IMR-90 (cell line): ENCODE results near the gene ZNF507. TPM values are rescaled to one million over a fixed set of nuclear protein-coding genes. Genes with fewer than 3 reads are reported as not detected.

Experiments
- ATAC-seq: fragments of 200-7000 bp; cut with Tn5 transposase; 2 replicates; pipeline ENCODE4 v1.9.1; 2020; ENCODE audit warnings: low read depth, mild to moderate bottlenecking, moderate library complexity
- BruUV-seq: library from RNA; stranded (reverse); fragments of 400-500 nt; replicated peaks from 2 replicates; lab custom pipeline; 2021; lab: Mats Ljungman, UMichigan
- CTCF ChIA-PET: fragments of 300-600 bp; formaldehyde crosslinking; extraction: SDS; loops from one replicate; lab custom pipeline; 2021; ENCODE audit warnings: antibody characterized with exemption; lab: Yijun Ruan, JAX
- POLR2A ChIA-PET: fragments of 300-600 bp; sonication (Branson Sonifier 250); formaldehyde crosslinking; loops from one replicate; lab custom pipeline; 2022; ENCODE audit warnings: antibody characterized with exemption; ENCODE audit not compliant: unreplicated experiment; lab: Charles Lee
- DNase-seq: peaks from one replicate; pipeline ENCODE4 v3.0.0; 2013
- H2AFZ ChIP-seq: replicated peaks from 2 replicates; pipeline ENCODE3; 2013; ENCODE audit warnings: low read length, mild to moderate bottlenecking; ENCODE audit not compliant: poor library complexity
- H2AK5ac ChIP-seq: 2 replicates; pipeline ENCODE4 v1.6.1; 2013; ENCODE audit warnings: low read depth, low read length, inconsistent platforms
- H2AK9ac ChIP-seq: replicated peaks from 2 replicates; pipeline ENCODE3; 2013; ENCODE audit warnings: mild to moderate bottlenecking, low read depth, low read length, moderate library complexity; ENCODE audit not compliant: poor library complexity
- H2BK120ac ChIP-seq: 2 replicates; pipeline ENCODE4 v1.6.1; 2013; ENCODE audit warnings: low read depth, low read length, inconsistent platforms
- H2BK15ac ChIP-seq: 3 replicates; pipeline ENCODE4 v1.6.1; 2013; ENCODE audit warnings: low read depth, low read length, inconsistent platforms
- H2BK20ac ChIP-seq: 2 replicates; pipeline ENCODE4 v1.6.1; 2013; ENCODE audit warnings: low read depth, mild to moderate bottlenecking, inconsistent platforms, low read length, moderate library complexity
- H2BK5ac ChIP-seq: 2 replicates; pipeline ENCODE4 v1.6.1; 2013; ENCODE audit warnings: mild to moderate bottlenecking, low read depth, low read length, inconsistent platforms; ENCODE audit not compliant: poor library complexity, severe bottlenecking
- H3K14ac ChIP-seq: replicated peaks from 2 replicates; pipeline ENCODE4 v1.6.1; 2013; ENCODE audit warnings: low read depth, low read length, inconsistent platforms
- H3K18ac ChIP-seq: 2 replicates; pipeline ENCODE4 v1.6.1; 2013; ENCODE audit warnings: low read depth, low read length, control low read depth
- H3K23ac ChIP-seq: 2 replicates; pipeline ENCODE4 v1.6.1; 2013; ENCODE audit warnings: low read depth, low read length, inconsistent platforms
- H3K27ac ChIP-seq: 2 replicates; pipeline ENCODE4 v1.5.1; 2013; ENCODE audit warnings: mild to moderate bottlenecking, control low read depth, low read length; ENCODE audit not compliant: insufficient read depth
- H3K27me3 ChIP-seq: 2 replicates; pipeline ENCODE4 v1.6.1; 2013; ENCODE audit warnings: low read length; ENCODE audit not compliant: control insufficient read depth, insufficient read depth
- H3K36me3 ChIP-seq: 2 replicates; pipeline ENCODE4 v1.6.1; 2013; ENCODE audit warnings: low read length, mixed read lengths; ENCODE audit not compliant: control insufficient read depth, insufficient read depth
- H3K4ac ChIP-seq: 2 replicates; pipeline ENCODE4 v1.6.1; 2013; ENCODE audit warnings: low read depth, low read length, inconsistent platforms
- H3K4me1 ChIP-seq: 2 replicates; pipeline ENCODE4 v1.6.1; 2013; ENCODE audit warnings: low read length, mixed read lengths; ENCODE audit not compliant: control insufficient read depth, insufficient read depth
- H3K4me2 ChIP-seq: 2 replicates; pipeline ENCODE4 v1.6.1; 2013; ENCODE audit warnings: low read depth, mild to moderate bottlenecking, control low read depth, low read length, moderate library complexity
- H3K4me3 ChIP-seq: 2 replicates; pipeline ENCODE4 v1.5.1; 2013; ENCODE audit warnings: low read depth, mild to moderate bottlenecking, control low read depth, low read length, moderate library complexity; ENCODE audit not compliant: insufficient read depth
- H3K56ac ChIP-seq: 2 replicates; pipeline ENCODE4 v1.6.1; 2013; ENCODE audit warnings: low read length, inconsistent platforms; ENCODE audit not compliant: insufficient read depth; ENCODE audit errors: extremely low read depth
- H3K79me1 ChIP-seq, 2 experiments: 2 replicates each; pipeline ENCODE4 v1.6.1; 2013; ENCODE audit warnings: low read length in 2 of 2, inconsistent platforms in 1 of 2, low read depth in 1 of 2
- H3K9ac ChIP-seq: 2 replicates; pipeline ENCODE4 v1.6.1; 2013; ENCODE audit warnings: low read depth, low read length, control low read depth
- H3K9me1 ChIP-seq: 2 replicates; pipeline ENCODE4 v1.6.1; 2013; ENCODE audit warnings: low read length, inconsistent platforms; ENCODE audit not compliant: insufficient read depth
- H3K9me3 ChIP-seq: 2 replicates; pipeline ENCODE4 v1.6.1; 2013; ENCODE audit warnings: low read length; ENCODE audit not compliant: control insufficient read depth, insufficient read depth
- H4K20me1 ChIP-seq: 2 replicates; pipeline ENCODE4 v1.6.1; 2013; ENCODE audit warnings: low read length, inconsistent platforms; ENCODE audit not compliant: insufficient read depth
- H4K5ac ChIP-seq: 2 replicates; pipeline ENCODE4 v1.6.1; 2013; ENCODE audit warnings: mild to moderate bottlenecking, low read depth, low read length, control low read depth
- H4K8ac ChIP-seq, 2 experiments: 2 replicates each; pipeline ENCODE4 v1.6.1; 2013; ENCODE audit warnings: low read depth in 2 of 2, low read length in 2 of 2, control low read depth in 1 of 2, inconsistent platforms in 1 of 2
- H4K91ac ChIP-seq: 2 replicates; pipeline ENCODE4 v1.6.1; 2013; ENCODE audit warnings: low read depth, low read length, inconsistent platforms; ENCODE audit not compliant: insufficient read depth
- RAD21 ChIP-seq: IDR thresholded peaks from 2 replicates; pipeline ENCODE4 v1.6.1; 2012; ENCODE audit warnings: low read length, improper control_type of control experiment
- WGBS, 2 experiments: methylation state at CpG; one replicate each; pipeline versions ENCODE4 v1.1.5 to v1.1.7; 2013; ENCODE audit warnings: missing lambda C conversion rate in 2 of 2; ENCODE audit not compliant: insufficient read length in 1 of 2; ENCODE audit errors: extremely low coverage in 2 of 2; 5-methylcytosine and 5-hydroxymethylcytosine counted together
- dilution Hi-C: fragments of 300-500 bp; cut with HindIII; formaldehyde crosslinking; loops from one replicate; pipeline ENCODE4 v1.14.3; 2018; ENCODE audit warnings: low sequenced_read_pairs; ENCODE audit not compliant: unreplicated experiment
- in situ Hi-C: fragments of 300-500 bp; cut with MboI; formaldehyde crosslinking; loops from 3 replicates; pipeline ENCODE4 v1.14.3; 2019; ENCODE audit warnings: low sequenced_read_pairs, inconsistent platforms, mixed read lengths
- intact Hi-C: fragments of 100-400 bp; cut with micrococcal nuclease; formaldehyde crosslinking; loops from 2 replicates; pipeline ENCODE4 v1.10.0; 2022
- polyA plus RNA-seq, 3 experiments: library from polyadenylated mRNA; depleted of rRNA; stranded (reverse); fragments of >200 nt; gene quantifications; 2 replicates each; pipeline ENCODE4 v1.2.3, GENCODE V29; 2012; ENCODE audit warnings: low replicate concordance in 1 of 3
- total RNA-seq: library from RNA; depleted of rRNA; stranded (reverse); fragments of >200 nt; gene quantifications from 2 replicates; pipeline ENCODE4 v1.2.3, GENCODE V29; 2012

ZNF507 gene
- total and polyA plus RNA-seq, 2 of the 4 experiments (the other 2 are of a cell fraction), result 9.6 to 19.9 TPM

- intact Hi-C loops, result no loop called here
- CTCF ChIA-PET, result no interaction called here
These were observed 82.1 kb downstream of the ZNF507 start for GRCh38 chr19:32427536-32427935.

More at GRCh38 chr19:32427536-32427935, 82.1 kb downstream of the ZNF507 start:
- Histone ChIP-seq H4K5ac (no peak overlapping the region), H2BK15ac (no peak overlapping the region), H3K27ac (no peak overlapping the region), H3K9me1 (no peaks in the 10 kb centered on the region; the same call in 1 of the 2 replicates), H4K20me1 (no peaks in the 10 kb centered on the region), H3K14ac (no peak overlapping the region), H2BK20ac (no peak overlapping the region), H3K27me3 (no peaks in the 10 kb centered on the region), H4K91ac (no peak overlapping the region), H2BK5ac (no peak overlapping the region), H2AK5ac (no peak overlapping the region), H3K4ac (no peak overlapping the region), H3K4me1 (no peaks in the 10 kb centered on the region), H4K8ac (no peak overlapping the region), H3K4me2 (no peak overlapping the region), H3K9ac (no peak overlapping the region), H3K56ac (no peak overlapping the region), H3K4me3 (no peak overlapping the region), H3K18ac (no peak overlapping the region), H3K36me3 (peaks cover 4% of the 10 kb centered on the region), H2AFZ (no peak overlapping the region), H2AK9ac (no peak overlapping the region), H3K79me1 (peaks cover 4 to 23% of the 10 kb centered on the region in 2 experiments), H2BK120ac (no peak overlapping the region), H3K9me3 (no peaks in the 10 kb centered on the region), H3K23ac (no peak overlapping the region)
- no TSS peak for BruUV-seq
- TF ChIP-seq RAD21, result no peak
- DNase-seq (no peak), ATAC-seq (no peak)
- dilution Hi-C loops, result no loop called here
- in situ Hi-C loops, result no loop called here
- POLR2A ChIA-PET, result no interaction called here
- no CpG with 5 or more reads among the region's 3 CpGs for WGBS, 2 experiments
